Activated T-helper 9 cell treated with anti-CD3 and anti-CD28 coated beads, Interleukin-2, amount 50 U/mL, for 16 hours (primary cell): ENCODE measurements around the gene SLC4A4.

Experiments
- DNase-seq: peaks from one replicate; pipeline ENCODE4 v3.0.0-alpha.2; 2020; ENCODE audit warnings: low read depth

The SLC4A4 gene

GRCh38 chr4:71540749-71541269, 202.0 kb downstream of the SLC4A4 start:
- no peak for DNase-seq

GRCh38 chr4:71541541-71541940, 202.7 kb downstream of the SLC4A4 start:
- DNase-seq = no peak

GRCh38 chr4:71545168-71545567, 206.3 kb downstream of the SLC4A4 start:
- no peak for DNase-seq

- DNase-seq = no peak
Measured at GRCh38 chr4:71549516-71550160, 210.8 kb downstream of the SLC4A4 start.

GRCh38 chr4:71550220-71551165, 211.7 kb downstream of the SLC4A4 start:
- DNase-seq = no peak

- no peak for DNase-seq
Measured at GRCh38 chr4:71553605-71554004, 214.8 kb downstream of the SLC4A4 start.

- no peak for DNase-seq
Measured at GRCh38 chr4:71554025-71554424, 215.2 kb downstream of the SLC4A4 start.

- no peak for DNase-seq
Measured at GRCh38 chr4:71558248-71558647, 219.4 kb downstream of the SLC4A4 start.

- no peak for DNase-seq
Measured at GRCh38 chr4:71559957-71560571, 221.2 kb downstream of the SLC4A4 start.

GRCh38 chr4:71564775-71565174, 226.0 kb downstream of the SLC4A4 start:
- no peak for DNase-seq

GRCh38 chr4:71566856-71567255, 228.0 kb downstream of the SLC4A4 start:
- DNase-seq = no peak

- no peak for DNase-seq
Measured at GRCh38 chr4:71568131-71568530, 229.3 kb downstream of the SLC4A4 start.

- DNase-seq = no peak
Measured at GRCh38 chr4:71570492-71570891, 231.7 kb downstream of the SLC4A4 start.

- no peak for DNase-seq
Measured at GRCh38 chr4:71571346-71571745, 232.5 kb downstream of the SLC4A4 start.

- DNase-seq = no peak
Measured at GRCh38 chr4:71583971-71584370, 245.2 kb downstream of the SLC4A4 start.

GRCh38 chr4:71584585-71584984, 245.8 kb downstream of the SLC4A4 start:
- no peak for DNase-seq

- DNase-seq = no peak
Measured at GRCh38 chr4:71586087-71586763, 247.4 kb downstream of the SLC4A4 start.

- no peak for DNase-seq
Measured at GRCh38 chr4:71587995-71588394, 249.2 kb downstream of the SLC4A4 start.

- DNase-seq = no peak
Measured at GRCh38 chr4:71592793-71593192, 254.0 kb downstream of the SLC4A4 start.

- DNase-seq = no peak
Measured at GRCh38 chr4:71593311-71593710, 254.5 kb downstream of the SLC4A4 start.

GRCh38 chr4:71595576-71596108, 256.8 kb downstream of the SLC4A4 start:
- no peak for DNase-seq

- DNase-seq = no peak
Measured at GRCh38 chr4:71599578-71599977, 260.8 kb downstream of the SLC4A4 start.
